HG03460 (cell line): ENCODE results near the gene NR5A2.

Source experiments
- ATAC-seq: cut with Tn5 transposase; IDR thresholded peaks from one replicate; pipeline ENCODE4 v1.9.1; 2021; ENCODE audit not compliant: unreplicated experiment

Gene NR5A2

DNA sequence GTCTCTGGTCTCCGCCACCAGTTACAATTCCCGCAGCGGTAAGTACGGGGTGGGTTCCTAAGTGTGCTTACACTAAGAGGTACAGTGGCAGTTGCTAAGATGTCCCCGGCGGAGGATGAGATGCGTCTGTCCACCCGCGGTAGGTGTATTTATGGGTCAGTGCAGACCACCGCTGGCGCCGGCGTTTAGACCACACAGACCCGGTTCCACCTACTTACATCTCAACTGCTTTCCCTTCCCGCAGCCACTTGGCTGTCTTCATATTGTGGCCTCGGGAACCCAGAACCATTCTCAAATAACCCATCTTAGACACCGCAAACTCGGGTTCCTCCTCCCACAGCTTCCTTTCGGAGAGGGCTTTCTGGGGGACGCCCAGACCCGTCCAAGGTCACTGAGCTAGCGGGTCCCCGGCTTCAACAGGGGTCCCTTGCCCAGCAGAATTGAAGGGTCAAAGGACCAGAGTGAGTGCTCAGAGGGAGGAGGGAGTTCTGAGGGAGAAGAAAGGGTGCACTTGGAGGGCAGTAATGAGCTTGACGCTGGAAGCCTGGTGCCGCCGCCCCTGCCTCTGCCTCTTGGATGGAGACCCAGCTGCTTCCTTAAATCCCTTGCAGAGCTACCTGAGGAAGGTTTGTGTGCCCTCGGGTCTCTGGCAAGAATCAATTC, 8.6 kb downstream of the NR5A2 start:
- no peak for ATAC-seq

DNA sequence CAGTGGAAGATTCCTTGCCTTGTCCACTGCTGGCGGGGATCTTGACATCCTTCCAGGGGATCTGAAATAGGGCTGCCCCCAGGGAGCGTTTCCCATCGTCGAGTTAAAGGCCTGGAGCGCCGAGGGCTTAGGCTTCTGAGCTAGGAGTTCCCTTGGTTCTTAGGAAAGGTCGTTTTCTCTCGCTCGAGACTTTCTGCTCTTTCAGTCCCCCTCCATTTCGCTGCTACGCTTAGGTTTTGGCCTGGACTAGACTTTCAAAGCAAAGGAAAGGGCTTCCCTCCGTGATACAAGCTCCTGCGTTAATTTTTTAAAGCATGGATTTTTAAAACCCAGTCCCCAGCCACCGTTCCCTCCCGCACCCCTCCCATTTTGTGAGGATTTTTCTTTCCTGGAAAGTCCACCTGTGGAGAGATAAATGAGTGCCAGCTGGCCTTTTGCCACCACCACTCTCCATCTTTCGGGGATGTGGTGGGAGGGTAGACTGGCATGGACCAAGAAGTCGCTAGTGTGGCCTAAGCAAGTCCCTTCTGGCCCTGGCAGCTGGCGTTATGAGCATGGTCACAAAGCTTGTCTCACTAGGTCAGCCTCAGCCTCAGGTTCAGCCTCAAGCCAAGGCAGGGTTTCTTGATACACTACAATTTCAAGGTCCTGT, 9.2 kb downstream of the NR5A2 start:
- ATAC-seq: no peak

DNA sequence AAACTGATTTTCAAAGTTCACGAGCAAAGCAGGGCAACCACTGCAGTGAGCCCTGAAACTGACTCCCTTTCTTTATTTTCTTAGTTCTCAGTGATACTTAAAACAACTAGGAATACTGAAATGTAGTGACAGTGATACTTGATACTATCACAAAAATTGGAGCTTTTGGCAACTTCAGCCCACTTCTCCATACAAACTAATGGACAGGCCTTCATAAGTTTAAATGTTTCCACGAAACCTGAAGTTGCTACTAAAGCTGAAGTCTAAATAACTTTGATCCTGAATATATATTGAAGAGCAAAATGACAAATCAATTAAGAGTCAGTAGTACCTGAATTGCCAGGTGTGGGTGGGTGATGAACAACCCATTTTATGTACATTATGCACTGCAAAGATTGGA, 10.0 kb downstream of the NR5A2 start:
- ATAC-seq: no peak

DNA sequence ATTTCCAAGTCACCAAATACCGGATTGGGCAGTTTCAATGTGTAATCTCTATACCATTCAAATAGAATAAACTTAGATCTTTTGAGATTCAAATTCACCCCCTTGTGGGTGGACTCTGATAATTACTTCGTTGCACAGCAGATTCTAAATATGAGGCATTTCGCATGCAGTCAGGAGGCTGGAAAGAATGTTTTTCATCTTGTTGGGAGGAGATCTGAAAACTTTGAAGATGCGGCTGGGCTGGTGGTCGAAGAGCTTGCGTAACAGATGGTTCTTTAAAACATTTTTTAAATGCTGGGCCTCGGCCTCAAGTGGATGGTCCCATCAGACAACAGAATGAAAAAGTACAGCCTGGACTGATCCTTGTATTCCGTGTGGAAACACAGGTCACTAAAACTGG, 10.4 kb downstream of the NR5A2 start:
- no peak for ATAC-seq

DNA sequence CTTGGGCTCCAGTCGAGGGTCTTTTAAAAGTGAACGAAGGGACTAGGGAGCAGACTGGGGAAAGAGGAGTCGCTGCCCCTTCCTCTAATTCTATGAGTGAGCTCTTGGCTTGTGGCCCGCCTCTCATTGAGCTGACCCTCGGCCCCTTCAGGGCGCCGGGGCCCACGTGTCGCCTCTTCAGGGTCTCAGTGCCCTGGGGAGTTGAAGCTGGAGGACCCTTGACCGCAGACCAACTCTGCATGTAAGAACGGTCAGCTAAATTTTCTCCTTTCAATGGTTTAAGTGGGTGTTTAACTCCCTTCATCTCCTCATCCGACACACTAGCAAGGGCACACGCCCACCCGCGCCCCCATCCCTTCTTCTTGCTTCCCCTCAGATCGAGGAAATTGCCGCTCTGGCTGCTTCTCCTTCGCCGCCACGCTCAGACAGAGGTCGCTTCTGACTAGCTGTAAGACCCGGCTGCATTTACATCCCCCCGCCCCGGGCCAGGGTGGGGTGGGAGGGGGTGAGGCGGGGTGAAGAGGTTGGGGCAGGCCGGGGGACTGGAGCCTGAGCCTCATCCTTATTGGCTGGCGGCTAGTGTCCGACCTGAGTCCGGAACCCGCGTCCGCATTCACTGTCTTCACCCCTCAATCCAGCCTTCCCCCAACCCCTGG, 10.9 kb downstream of the NR5A2 start:
- ATAC-seq: no peak

- no peak for ATAC-seq
These were observed 11.7 kb downstream of the NR5A2 start for GRCh38 chr1:200038981-200039848.

DNA sequence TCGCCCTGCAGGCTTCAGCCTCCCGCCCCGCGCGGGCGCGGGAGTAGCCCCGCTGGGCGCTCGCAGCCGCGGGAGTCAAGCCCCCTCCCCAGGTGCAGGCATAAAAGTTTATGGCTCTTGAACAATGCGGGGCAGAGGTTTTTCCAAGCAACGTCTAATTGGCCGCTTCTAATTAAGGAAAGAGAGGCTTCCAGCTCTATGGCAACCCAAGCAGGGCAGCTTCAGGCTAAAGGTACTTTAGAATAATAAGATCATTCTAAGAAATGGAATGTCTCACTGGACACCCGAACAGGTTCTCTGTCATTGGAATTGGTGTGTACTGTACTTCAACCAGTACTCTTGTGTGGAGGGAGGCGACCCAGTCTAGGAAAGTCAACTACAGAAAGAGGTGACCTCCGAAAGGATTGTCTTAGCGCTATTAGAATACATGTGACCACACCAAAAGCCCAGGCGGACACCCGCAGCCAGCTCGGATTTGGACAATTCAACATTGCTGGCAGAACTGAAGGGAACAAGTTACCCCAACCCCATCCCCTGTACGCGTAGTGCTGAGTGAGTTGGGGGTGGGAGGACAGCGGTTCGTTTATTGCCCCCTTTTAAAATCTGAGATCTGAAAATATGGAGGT, 12.5 kb downstream of the NR5A2 start:
- ATAC-seq: no peak

- ATAC-seq: no peak
These were observed 13.1 kb downstream of the NR5A2 start for GRCh38 chr1:200040481-200041138.

GRCh38 chr1:200041337-200042118, 14.0 kb downstream of the NR5A2 start:
- ATAC-seq: no peak

- ATAC-seq: no peak
These were observed 14.6 kb downstream of the NR5A2 start for GRCh38 chr1:200042119-200042551.

GRCh38 chr1:200042552-200043335, 15.2 kb downstream of the NR5A2 start:
- ATAC-seq: no peak

GRCh38 chr1:200043336-200043668, 15.8 kb downstream of the NR5A2 start:
- ATAC-seq: no peak

DNA sequence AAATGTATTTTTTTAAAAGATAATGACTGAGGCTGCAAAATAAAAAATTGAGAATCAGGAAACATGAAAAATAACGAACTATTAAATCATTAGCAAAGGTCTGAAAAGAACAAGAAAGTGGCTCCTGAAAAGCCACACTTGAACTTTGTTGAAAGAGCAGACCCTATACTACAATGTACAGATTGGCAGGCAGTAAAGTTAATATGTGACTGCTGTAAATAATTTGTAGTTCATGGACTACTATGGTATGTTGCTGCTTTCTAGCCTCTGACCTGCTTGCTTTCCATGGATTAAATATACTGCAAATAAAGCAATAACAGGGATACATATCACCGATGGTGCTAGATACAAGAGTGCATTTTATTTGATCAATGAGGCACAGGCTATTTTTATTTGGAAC, 18.6 kb downstream of the NR5A2 start:
- no peak for ATAC-seq

- no peak for ATAC-seq
These were observed 20.7 kb downstream of the NR5A2 start for GRCh38 chr1:200048244-200048643.

DNA sequence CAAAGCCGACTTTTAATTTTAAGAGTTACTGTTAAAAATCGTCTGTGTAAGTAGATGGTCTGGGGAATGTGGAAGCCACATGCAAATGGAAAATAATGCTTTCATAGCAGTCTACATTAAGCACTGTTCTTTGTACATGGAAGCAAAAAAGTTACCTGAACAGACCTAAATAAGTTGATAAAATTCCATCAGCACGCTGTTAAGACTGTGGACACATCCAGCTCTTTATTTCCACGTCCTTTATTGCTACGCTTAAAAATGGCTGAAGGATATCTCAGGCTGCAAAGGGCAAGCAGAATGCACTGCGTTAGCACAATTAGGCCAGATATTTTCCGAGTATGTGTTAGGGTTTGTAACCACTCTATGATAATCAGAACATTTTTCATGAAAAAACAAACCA, 22.3 kb downstream of the NR5A2 start:
- no peak for ATAC-seq

DNA sequence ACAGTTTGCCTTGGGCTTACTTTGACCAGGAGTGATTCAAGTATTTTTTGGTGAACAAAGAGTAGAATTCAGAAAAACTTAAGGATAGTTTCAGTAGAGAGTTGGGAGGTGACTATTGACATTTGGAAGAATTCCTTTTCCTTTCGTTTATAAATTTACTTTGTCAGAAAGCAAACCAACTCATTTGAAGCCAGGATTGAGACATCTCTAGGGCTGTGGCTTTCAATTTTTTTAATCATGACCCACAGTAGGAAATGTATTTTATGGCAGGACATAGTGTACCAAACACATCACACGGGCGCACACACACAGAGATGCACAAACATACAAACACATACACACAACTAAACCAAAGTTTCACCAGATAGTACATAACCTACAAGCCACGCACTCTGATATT, 24.1 kb downstream of the NR5A2 start:
- no peak for ATAC-seq

- no peak for ATAC-seq
These were observed 25.6 kb downstream of the NR5A2 start for GRCh38 chr1:200053091-200053490.

DNA sequence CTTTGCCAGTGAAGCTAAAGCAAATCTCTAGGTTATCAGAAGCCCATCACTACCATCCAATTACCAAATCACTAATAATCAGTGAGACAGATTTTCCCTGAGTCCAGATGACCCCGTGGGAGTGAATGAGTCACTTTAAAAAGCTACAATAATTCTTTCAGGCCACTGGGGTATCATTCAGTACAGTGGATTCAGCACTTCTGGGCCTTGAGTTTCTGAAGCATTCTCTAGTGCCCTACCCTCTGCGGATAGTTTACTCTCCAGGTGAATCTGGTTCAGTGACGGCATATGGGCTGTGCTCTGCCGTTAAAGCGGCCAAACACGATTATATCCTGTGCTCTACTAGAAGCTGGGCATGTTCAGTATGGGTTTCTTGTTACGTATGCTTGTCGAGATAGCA, 26.1 kb downstream of the NR5A2 start:
- no peak for ATAC-seq

- ATAC-seq: no peak
These were observed 30.8 kb downstream of the NR5A2 start for GRCh38 chr1:200058341-200058740.
